Measurements from ENCODE around the gene NCS1.

The NCS1 gene

DNA sequence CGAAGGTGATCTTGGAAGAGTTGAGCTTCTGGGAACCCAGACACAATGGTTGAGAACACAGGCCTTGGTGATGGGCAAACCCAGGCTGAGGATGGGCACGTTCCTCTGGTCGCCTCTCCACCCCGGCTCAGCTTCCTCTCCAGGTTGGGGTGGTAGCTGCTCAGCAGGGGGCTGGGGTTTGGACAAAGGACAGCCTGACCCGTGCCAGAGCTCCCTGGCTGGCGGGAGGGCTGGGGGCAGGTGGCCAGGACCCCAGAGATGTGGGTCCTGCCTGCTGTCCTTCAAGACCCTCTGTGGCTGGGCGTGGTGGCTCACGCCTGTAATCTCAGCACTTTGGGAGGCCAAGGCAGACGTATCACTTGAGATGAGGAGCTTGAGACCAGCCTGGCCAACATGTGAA lies 25.2 kb downstream of the NCS1 start:
- no peak overlapping the region for H3K9ac ChIP-seq (ENCODE audit: insufficient read length)

DNA sequence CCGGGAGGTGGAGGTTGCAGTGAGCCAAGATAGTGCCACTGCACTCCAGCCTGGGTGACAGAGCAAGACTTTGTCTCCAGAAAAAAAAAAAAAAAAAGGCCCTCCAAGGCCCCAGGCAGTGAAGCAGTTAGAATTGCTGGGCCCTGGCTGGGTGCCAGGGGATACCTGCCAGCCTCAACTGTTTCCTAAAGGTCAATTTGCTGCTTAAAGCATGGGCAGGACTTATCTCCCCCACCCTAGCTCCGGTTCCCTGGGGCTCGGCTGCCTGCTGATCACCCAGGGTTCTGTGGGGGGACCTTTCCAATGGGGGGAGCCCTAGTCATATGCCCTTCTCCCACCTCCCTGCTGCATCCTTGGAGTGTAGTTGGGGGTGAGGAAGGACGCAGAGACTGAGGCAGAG lies 25.7 kb downstream of the NCS1 start:
- H3K36me3 ChIP-seq (ENCODE audit: insufficient read depth, low read length), result no peaks in the 10 kb centered on the region; the same call in 1 of the 2 replicates
- H3K27ac ChIP-seq, result peak overlapping the region; percentile 25; the same call in 1 of the 2 replicates
- H3K9ac ChIP-seq (ENCODE audit: insufficient read length), result no peak overlapping the region
- no peak for DNase-seq (ENCODE audit: low read depth, low spot score)
- H3K9me3 ChIP-seq (ENCODE audit: low read depth, low read length), result no peaks in the 10 kb centered on the region
- TF ChIP-seq POLR2AphosphoS5 (IDR thresholded peaks at IDR 0.05; ENCODE audit: borderline replicate concordance, low read depth, low read length), result no peak
- no peak for TF ChIP-seq EZH2 (IDR thresholded peaks at IDR 0.05)
- no peak for TF ChIP-seq FOXP2 (optimal IDR thresholded peaks at IDR 0.05; ENCODE audit: control extremely low read depth, extremely low read length, insufficient read depth)
- no peak overlapping the region for H3K4me3 ChIP-seq

More for the DNA sequence above, 25.2 kb downstream of the NCS1 start:
- H3K4me3 ChIP-seq, result no peak overlapping the region
- H3K27ac ChIP-seq, result peak overlapping the region; percentile 38; the same call in 1 of the 2 replicates
- DNase-seq (ENCODE audit: low read depth, low spot score), result no peak
- no peaks in the 10 kb centered on the region for H3K36me3 ChIP-seq (ENCODE audit: insufficient read depth, low read length)
- TF ChIP-seq POLR2AphosphoS5 (IDR thresholded peaks at IDR 0.05; ENCODE audit: borderline replicate concordance, low read depth, low read length), result no peak
- no peak for TF ChIP-seq EZH2 (IDR thresholded peaks at IDR 0.05)
- no peak for TF ChIP-seq FOXP2 (optimal IDR thresholded peaks at IDR 0.05; ENCODE audit: control extremely low read depth, extremely low read length, insufficient read depth)
- H3K9me3 ChIP-seq (ENCODE audit: low read depth, low read length), result no peaks in the 10 kb centered on the region

DNA sequence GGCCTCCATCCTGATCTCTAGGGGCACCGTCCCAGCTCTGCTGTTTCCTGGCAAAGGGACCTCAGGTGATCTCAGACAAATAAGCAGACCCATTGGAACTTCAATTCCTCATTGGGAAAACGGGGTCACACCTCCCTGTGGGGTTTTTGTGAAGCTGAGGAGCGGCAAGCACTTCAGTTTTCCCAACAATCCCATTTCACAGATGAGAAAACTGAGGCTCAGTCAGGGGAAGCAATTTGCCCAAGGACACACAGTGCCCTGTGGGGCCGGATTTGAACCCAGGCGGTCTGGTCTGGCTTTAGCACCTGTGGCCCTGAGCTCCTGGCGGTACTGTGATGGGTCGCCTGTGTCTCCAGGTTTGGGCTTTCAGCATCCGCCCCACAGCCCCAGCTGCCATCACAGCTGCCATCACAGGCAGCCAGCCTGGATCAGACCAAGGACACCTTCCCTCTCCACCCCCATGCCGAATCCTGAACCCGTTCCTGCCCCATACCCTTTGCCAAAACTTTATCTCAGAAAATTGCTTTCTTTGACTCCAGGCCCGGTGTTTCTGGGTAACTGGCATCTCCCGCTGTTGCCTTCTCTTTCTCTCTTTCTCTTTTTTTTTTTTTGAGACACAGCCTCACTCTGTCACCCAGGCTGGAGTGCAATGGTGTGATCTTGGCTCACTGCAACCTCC lies 26.4 kb downstream of the NCS1 start:
- no peak for DNase-seq (ENCODE audit: low read depth, low spot score)
- no peak overlapping the region for H3K9ac ChIP-seq (ENCODE audit: insufficient read length)

DNA sequence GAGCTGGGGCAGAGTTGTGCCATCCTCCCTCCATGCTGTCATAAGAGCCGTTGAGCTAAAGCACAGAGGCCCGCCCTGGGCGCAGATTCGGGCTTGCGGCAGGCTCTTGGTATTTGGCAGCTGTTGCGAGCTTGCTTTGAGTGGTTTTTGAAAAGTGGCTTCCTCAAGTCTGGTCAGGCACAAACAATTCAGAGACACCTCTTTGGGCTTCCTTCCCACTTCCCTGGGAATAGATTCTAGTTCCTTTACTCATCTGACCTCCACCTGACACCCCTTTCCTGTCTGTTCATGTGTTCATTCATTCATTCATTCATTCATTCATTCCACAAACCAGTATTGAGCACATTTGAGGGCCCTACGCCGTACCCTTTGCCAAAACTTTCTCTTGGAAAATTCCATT lies 27.4 kb downstream of the NCS1 start:
- Histone ChIP-seq H3K27ac (peak overlapping the region; percentile 42; the same call in 1 of the 2 replicates), H3K36me3 (ENCODE audit: insufficient read depth, low read length) (no peaks in the 10 kb centered on the region; the same call in 1 of the 2 replicates), H3K4me3 (no peak overlapping the region), H3K9ac (ENCODE audit: insufficient read length) (no peak overlapping the region), H3K9me3 (ENCODE audit: low read depth, low read length) (no peaks in the 10 kb centered on the region)
- DNase-seq (ENCODE audit: low read depth, low spot score), result no peak
- TF ChIP-seq FOXP2 (optimal IDR thresholded peaks at IDR 0.05; ENCODE audit: control extremely low read depth, extremely low read length, insufficient read depth) (no peak), POLR2AphosphoS5 (IDR thresholded peaks at IDR 0.05; ENCODE audit: borderline replicate concordance, low read depth, low read length) (no peak), EZH2 (IDR thresholded peaks at IDR 0.05) (no peak)

More for the DNA sequence above, 26.4 kb downstream of the NCS1 start:
- Histone ChIP-seq H3K9me3 (ENCODE audit: low read depth, low read length) (no peaks in the 10 kb centered on the region), H3K36me3 (ENCODE audit: insufficient read depth, low read length) (no peaks in the 10 kb centered on the region; the same call in 1 of the 2 replicates), H3K4me3 (no peak overlapping the region), H3K27ac (no peak overlapping the region)
- TF ChIP-seq POLR2AphosphoS5 (IDR thresholded peaks at IDR 0.05; ENCODE audit: borderline replicate concordance, low read depth, low read length), result no peak
- TF ChIP-seq EZH2 (IDR thresholded peaks at IDR 0.05), result no peak
- no peak for TF ChIP-seq FOXP2 (optimal IDR thresholded peaks at IDR 0.05; ENCODE audit: control extremely low read depth, extremely low read length, insufficient read depth)

DNA sequence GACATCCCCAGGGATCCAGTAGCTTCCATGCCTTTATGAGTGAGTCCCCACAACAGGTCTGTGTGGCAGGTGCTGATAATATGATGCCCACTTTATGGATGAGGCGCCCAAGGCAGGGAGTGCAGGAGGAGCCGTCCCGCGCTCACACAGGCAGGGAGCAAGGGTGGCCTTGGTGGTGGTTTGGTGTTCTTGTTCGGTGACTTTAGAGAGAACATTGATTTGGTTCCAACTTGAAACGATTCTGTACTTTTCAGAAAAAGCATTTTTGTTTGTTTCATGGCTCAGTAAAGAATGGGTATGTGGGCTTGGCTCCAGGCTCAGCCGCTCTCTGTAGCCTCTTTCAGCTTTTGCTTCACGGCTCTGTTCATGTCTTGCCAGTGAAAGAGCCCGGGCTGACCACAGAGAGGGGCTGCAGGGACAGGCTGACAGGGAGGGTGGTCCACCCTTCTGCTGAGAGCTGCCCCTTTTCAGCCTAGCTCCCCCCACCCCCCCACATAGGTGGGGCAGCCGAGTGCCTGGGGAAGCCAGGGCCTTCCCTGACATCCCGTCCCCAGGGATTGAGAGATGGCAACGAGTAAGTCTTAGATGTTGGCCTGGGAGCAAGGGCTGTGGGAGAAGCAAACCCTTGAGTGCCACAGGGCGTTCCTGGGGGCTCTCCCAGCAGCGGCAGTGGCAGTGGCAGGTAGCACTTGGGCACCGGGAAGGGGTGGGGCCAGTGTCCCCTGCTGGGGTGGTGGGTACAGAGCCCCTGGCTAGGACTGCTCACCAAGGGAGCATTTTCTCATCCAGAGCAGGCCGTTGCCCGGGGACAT lies 28.0 kb downstream of the NCS1 start:
- Histone ChIP-seq H3K9ac (ENCODE audit: insufficient read length) (no peak overlapping the region), H3K27ac (peak overlapping the region; percentile 42; the same call in 1 of the 2 replicates), H3K9me3 (ENCODE audit: low read depth, low read length) (no peaks in the 10 kb centered on the region), H3K36me3 (ENCODE audit: insufficient read depth, low read length) (no peaks in the 10 kb centered on the region; the same call in 1 of the 2 replicates), H3K4me3 (no peak overlapping the region)
- no peak for DNase-seq (ENCODE audit: low read depth, low spot score)
- no peak for TF ChIP-seq POLR2AphosphoS5 (IDR thresholded peaks at IDR 0.05; ENCODE audit: borderline replicate concordance, low read depth, low read length)

DNA sequence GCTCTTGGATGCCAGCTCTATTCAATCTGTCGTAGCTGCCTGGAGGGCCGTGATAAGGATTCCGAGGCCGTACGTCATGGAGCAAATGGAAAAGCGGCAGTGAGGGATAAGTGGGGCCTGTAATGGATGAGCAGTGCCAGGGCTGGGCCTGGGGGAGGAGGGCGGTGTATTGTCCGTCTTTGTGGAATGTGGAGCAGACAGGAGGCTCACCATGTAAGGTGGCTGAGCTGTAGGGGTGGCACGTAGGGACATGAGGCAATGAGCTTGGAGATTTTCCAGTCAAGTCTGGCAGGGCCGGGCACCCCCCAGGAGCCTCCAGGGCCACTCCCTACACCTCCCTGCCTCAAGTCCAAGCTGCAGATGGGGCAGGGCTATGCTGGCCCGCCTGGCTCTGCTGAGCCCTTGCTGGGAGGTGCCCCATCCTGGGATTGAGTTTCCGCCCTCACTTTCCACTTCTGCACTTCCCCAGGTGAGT lies 29.2 kb downstream of the NCS1 start:
- Histone ChIP-seq H3K9me3 (ENCODE audit: low read depth, low read length) (no peaks in the 10 kb centered on the region), H3K27ac (no peak overlapping the region), H3K36me3 (ENCODE audit: insufficient read depth, low read length) (no peaks in the 10 kb centered on the region; the same call in 1 of the 2 replicates), H3K9ac (ENCODE audit: insufficient read length) (no peak overlapping the region), H3K4me3 (no peak overlapping the region)
- no peak for DNase-seq (ENCODE audit: low read depth, low spot score)
- no peak for TF ChIP-seq EZH2 (IDR thresholded peaks at IDR 0.05)
- TF ChIP-seq FOXP2 (optimal IDR thresholded peaks at IDR 0.05; ENCODE audit: control extremely low read depth, extremely low read length, insufficient read depth), result no peak

DNA sequence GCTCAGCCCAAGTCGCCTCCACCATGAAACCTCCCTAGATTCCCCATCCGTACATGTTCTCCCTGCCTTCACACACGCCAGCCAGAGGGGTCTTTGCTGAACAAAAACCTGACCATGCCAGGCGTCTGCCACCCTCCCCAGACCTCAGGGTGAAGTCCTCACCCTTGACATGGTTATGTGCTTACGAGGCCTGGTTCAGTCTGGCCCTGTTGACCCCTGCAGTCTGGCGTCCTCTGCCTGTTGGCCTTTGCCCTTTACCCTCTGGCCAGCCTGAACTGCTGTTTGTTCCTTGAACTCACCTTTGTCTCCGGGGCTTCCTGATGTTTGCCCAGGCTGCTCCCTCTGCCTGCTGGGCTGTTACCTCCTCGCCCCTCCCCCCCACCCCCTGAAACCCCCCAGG lies 29.8 kb downstream of the NCS1 start:
- DNase-seq (ENCODE audit: low read depth, low spot score), result no peak
- Histone ChIP-seq H3K9ac (ENCODE audit: insufficient read length) (no peak overlapping the region), H3K36me3 (ENCODE audit: insufficient read depth, low read length) (no peaks in the 10 kb centered on the region; the same call in 1 of the 2 replicates), H3K4me3 (no peak overlapping the region), H3K27ac (no peak overlapping the region), H3K9me3 (ENCODE audit: low read depth, low read length) (no peaks in the 10 kb centered on the region)
- TF ChIP-seq EZH2 (IDR thresholded peaks at IDR 0.05), result no peak
- TF ChIP-seq POLR2AphosphoS5 (IDR thresholded peaks at IDR 0.05; ENCODE audit: borderline replicate concordance, low read depth, low read length), result no peak
- TF ChIP-seq FOXP2 (optimal IDR thresholded peaks at IDR 0.05; ENCODE audit: control extremely low read depth, extremely low read length, insufficient read depth), result no peak

DNA sequence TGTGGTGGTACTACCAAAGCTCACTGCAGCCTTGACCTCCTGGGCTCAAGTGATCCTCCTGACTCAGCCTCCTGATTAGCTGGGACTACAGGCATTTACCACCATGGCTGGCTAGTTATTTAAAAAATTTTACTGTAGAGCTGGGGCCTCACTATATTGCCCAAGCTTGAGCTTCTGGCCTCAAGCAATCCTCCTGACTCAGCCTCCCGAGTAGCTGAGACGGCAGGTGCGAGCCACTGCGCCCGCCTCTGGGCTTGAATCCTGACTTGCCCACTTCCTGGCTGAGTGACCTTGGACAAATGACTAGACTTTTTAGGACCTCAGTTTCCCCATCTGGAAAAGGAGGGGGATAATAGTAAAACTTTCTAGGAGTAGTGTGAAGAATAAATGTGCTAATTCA lies 32.1 kb downstream of the NCS1 start:
- H3K9ac ChIP-seq (ENCODE audit: insufficient read length), result no peak overlapping the region
- H3K36me3 ChIP-seq (ENCODE audit: insufficient read depth, low read length), result no peaks in the 10 kb centered on the region; the same call in 1 of the 2 replicates
- no peak overlapping the region for H3K27ac ChIP-seq
- no peaks in the 10 kb centered on the region for H3K9me3 ChIP-seq (ENCODE audit: low read depth, low read length)
- TF ChIP-seq FOXP2 (optimal IDR thresholded peaks at IDR 0.05; ENCODE audit: control extremely low read depth, extremely low read length, insufficient read depth), result no peak
- TF ChIP-seq POLR2AphosphoS5 (IDR thresholded peaks at IDR 0.05; ENCODE audit: borderline replicate concordance, low read depth, low read length), result no peak
- TF ChIP-seq EZH2 (IDR thresholded peaks at IDR 0.05), result no peak
- DNase-seq (ENCODE audit: low read depth, low spot score), result no peak
- no peak overlapping the region for H3K4me3 ChIP-seq
